ENCODE results near the gene TNFRSF1A. TPM values are rescaled to one million over a fixed set of nuclear protein-coding genes. Genes with fewer than 3 reads are reported as not detected.

TNFRSF1A gene
- total and polyA plus RNA-seq, 2 of the 13 experiments (the other 11 are each of a cell fraction or from before 2014, with no cell fraction given) = 41.5 to 61.2 TPM

GRCh38 chr12:6323340-6323994, 18.4 kb downstream of the TNFRSF1A start (continued):
- TF ChIP-seq ZBTB33 (CRISPR knock-in tag; IDR thresholded peaks at IDR 0.05) (no peak), ZNF335 (CRISPR knock-in tag; IDR thresholded peaks at IDR 0.05) (no peak), ZBTB46 (CRISPR knock-in tag; IDR thresholded peaks at IDR 0.05; ENCODE audit: borderline replicate concordance) (no peak), ZNF292 (CRISPR knock-in tag; IDR thresholded peaks at IDR 0.05; ENCODE audit: borderline replicate concordance, low read depth) (no peak), MEIS2 (CRISPR knock-in tag; IDR thresholded peaks at IDR 0.05) (0 out of 2 replicates have a peak, but pooled peaks have one; percentile 23), JUND (CRISPR knock-in tag; IDR thresholded peaks at IDR 0.05) (0 out of 2 replicates have a peak, but pooled peaks have one; percentile 35), YEATS4 (CRISPR knock-in tag; IDR thresholded peaks at IDR 0.05; ENCODE audit: borderline replicate concordance) (no peak), ARNT (IDR thresholded peaks at IDR 0.05) (no peak), FLYWCH1 (CRISPR knock-in tag; IDR thresholded peaks at IDR 0.05) (no peak), ZNF530 (CRISPR knock-in tag; IDR thresholded peaks at IDR 0.05; ENCODE audit: low read depth) (no peak)
